ENCODE results near the gene NGB.
"Not testable (repeated sequence)": the region's sequence is repeated elsewhere in the genome, so short reads cannot be mapped to it uniquely, and the experiment has no call there.

The NGB gene

DNA sequence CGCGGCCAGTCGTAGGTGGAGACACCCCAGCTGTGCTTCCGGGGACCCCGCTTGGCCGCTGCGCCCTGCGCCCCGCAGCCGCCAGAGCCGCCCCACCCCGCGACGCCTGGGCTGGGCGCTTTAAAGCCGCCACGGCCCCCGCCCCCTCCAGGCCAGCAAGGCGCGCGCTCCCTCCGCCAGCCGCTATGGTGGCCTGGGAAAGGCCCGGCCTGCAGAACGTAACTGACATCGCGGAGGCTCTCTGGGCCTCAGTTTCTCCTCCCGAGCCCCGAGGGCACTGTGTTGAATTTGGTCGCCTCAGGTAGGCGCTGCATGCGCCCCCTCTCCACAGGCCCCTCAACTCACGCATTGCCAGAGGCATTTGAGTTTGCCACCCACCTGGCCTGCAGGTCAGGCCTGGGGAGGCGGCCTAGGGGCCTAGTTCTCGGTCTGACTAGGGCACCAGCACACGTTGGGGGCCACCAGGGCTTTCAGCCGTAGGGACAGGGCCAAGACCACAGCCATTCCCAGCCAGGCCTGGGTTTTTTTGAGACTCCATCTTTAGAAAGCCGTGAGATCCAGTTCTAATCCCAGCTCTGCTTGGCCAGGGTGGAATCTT is at the start of gene NGB:
TSS of gene NGB (minus strand) at position 94 of the 598 bp plus-strand sequence. CDS start 269 bp downstream, outside the sequence.
- no peak for DNase-seq

GRCh38 chr14:77320238-77320935 is 49.4 kb upstream of the NGB start, which contains the start of gene POMT2:
POMT2 (minus strand) TSS chr14:77320883; CDS start chr14:77320681, 202 bp downstream.
- peak; percentile 65 for DNase-seq

DNA sequence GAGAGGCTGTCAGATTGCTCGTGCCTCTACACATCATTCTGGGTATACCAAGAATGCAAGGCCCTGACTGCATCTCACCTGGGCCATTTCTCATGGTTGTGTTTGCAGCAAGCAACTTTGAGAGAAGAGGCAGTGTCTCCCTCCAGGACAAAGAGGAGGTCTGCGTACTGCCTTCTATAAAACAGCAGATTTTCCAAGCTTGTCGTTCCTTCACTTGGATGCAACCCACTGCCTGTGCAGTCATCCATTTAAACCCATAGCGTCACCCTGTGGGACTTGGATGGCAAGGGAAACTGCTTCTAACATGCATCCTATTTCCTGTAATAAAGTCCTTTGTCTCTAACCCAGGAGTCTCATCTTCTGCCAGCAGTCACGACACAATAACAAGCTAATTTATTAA is 48.4 kb upstream of the NGB start:
- DNase-seq, result no peak

GRCh38 chr14:77318756-77319155 is 47.8 kb upstream of the NGB start:
- DNase-seq, result not testable (repeated sequence)

DNA sequence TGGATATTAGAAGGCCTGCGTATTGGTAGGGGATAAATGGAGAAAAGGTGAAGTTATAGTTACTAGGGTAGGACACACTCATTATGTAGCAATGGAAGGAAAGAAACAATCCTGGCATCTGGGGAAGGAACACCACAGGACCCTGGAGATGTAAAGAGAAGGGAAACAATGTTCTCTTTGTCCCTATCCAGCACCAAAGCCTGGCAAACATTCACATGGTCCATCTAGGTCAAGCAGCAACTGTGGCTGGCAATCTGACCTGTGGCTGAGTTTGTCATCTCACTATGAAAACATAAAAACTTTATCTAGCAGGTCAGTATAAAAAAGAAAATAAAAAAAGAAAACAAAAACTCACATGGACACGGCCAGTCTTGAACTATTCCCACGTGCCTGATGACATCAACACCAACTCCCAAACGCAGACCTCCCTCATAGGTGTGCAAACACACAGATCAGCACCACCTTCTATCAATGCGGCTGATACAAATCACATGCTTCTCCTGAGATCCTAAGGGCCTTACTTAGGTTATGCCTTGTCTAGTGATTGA is 47.1 kb upstream of the NGB start:
- DNase-seq, result no peak

GRCh38 chr14:77316872-77317301 is 45.9 kb upstream of the NGB start:
- DNase-seq, result no peak

GRCh38 chr14:77316195-77316505 is 45.1 kb upstream of the NGB start:
- no peak for DNase-seq

DNA sequence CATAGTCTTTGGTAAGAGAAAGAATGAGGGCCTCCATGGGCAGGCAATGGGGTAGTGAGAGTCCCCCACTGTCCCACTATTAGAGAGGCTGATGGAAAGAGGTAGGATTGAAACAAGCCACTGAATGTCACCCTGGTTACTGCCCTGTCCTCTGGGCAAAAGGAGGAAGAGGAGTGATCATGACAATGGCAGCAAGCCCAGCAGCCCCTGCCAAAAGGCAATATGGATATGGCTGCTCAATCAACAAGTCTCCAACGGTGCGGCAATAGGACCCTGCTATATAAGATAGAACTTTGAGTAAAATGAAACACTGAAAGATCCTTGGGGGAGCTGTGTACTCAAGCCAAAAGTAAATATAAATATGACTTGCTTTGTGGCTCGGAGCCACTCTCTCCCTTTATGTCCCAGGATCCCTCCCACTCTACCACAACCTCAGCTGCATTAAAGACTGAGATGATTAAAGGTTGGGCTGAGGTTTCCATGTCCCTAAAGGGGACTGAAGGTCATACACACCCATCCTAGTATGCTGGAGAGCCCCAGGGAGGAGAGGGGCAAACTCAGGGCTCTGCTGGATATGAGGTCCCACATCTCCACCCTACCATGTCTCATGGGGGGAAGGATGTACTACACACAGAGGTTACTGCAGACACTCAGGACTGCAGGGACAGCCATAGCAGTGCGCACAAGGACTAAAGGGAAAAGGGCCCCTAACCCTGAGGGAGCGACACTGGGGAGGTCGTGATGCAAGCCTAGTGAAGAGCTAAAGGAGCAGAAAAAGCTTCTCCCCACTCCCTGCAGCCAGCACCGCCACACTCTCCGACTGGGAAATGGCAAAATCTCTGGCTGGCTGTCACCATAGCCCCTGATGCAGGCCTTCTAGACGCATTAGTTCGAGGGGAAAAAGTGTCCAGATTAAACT is 43.8 kb upstream of the NGB start:
- no peak for DNase-seq

DNA sequence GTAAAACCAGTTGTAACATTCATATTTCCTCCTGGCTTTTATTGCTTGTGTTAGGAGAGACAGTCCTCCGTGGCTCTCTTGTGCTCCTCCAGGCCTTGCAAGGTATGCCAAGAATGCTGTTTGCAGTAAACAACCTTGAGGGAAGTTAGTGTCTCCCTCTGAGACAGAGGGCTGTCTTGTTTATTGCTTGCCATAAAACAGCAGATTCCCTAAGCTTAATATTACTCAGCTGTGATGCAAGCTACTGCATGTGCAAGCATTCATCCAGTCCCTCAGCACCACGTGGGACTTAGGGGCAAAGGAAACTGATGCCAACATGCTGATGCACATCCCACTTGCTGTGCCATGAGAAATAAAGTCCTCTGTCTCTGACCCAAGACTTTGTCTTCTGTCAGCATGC is 43.0 kb upstream of the NGB start:
- DNase-seq, result no peak

GRCh38 chr14:77313371-77313770 is 42.4 kb upstream of the NGB start:
- no peak for DNase-seq

- DNase-seq, result no peak
These were observed 40.2 kb upstream of the NGB start for GRCh38 chr14:77311217-77311616.

DNA sequence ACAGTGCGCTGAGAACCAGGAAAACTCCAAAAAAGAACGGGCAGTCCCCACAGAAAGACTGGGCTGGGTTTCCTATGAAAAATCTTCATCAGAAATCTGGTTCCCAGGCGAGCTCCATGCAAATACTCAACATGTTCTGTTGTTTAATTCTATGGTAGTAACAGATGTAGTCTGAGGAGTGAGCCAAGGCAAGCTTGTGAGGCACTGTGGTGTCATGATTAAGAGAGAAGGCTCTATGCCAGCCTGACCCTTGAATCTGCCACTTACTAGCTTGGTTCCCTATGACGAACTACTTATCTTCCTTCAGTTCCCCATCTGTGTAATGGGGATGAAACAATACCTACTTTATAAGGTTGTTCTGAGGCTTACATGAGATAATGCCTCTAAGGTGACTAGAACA is 39.0 kb upstream of the NGB start:
- DNase-seq, result no peak

DNA sequence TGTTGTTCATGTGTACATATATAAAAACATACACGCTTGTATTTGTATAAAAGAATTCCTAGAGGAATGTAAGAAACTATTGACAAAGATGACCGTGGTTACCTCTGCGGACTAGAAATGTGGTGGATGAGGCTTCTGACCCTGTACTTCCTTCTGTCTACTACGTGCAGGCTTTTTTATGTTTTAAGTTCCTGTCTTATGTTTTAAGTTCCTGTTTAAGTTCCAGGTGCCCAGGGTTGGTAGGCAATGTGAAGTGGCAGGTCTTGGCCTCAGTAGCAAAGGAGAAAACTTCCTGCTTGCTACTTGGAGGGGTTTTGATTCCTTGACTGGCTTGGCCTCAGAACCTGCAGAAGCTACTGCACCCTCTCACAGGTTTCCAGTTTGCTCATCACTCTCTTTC is 38.1 kb upstream of the NGB start:
- no peak for DNase-seq

DNA sequence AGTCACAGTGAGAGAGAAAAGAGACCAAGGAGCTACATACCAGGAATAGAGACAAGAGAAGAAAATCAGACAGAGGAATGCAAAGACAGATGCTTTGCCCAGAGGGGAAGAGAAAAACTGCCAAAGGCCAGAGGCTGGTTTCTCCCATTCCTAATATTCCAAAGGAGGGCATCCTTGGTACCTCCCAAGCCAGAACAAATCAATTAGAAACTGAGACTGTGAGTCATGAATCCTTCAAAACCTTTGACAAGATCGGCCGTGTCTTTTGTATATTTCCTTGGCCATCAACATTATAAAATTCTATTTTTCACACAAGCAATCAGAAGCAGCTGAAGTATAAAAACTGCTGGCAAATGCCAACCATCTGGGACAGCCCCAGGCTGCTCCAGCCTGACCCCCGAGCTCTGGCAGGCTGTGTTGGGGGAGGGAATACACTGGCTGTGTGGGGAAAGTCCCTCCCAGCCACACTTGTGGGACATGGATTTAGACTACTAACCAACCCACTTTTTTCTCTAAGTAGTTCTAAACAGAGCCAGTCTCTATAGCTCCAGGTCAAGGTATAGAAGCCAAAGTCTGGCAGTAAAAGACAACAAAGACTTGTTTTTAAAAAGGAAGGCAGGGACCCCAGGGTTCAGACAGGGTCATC is 36.0 kb upstream of the NGB start:
- no peak for DNase-seq

DNA sequence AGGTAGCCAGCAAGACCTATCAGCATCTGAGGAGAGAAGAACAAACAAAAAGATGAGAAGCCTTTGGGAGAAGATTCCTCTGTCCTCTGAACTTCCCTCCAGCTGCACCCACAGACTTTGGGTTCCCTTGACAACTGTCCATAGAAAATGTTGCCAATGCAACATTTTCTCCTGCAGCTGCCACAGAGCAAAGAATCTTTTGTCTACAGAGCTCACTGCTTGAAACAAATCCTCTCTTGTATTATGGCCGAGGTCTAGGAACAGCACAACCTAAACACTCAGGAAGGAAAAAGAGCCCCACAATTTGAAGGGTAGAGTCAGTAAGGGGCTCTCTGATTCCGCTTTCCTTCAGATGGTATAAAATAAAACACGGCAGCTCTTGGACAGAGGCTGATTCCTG is 35.4 kb upstream of the NGB start:
- no peak for DNase-seq

DNA sequence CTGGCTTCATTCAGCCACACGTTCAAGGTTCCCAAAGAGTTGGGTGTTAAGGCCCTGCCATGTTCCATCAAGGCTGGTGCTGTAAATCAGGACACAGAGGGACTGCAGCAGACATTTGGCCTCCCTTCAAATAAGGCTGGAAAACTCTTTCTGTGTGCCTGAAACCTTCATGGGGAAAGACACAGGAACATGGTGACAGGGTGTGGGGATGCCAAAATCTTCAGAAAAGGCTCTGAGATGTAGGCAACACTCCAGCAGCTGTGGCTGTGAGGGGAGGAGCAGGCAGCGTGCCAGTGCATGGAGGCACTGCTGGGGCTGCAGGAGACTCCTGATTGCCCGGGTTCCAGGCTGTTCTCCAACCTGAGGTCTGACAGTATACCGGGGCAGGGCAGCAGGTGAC is 34.7 kb upstream of the NGB start:
- no peak for DNase-seq

DNA sequence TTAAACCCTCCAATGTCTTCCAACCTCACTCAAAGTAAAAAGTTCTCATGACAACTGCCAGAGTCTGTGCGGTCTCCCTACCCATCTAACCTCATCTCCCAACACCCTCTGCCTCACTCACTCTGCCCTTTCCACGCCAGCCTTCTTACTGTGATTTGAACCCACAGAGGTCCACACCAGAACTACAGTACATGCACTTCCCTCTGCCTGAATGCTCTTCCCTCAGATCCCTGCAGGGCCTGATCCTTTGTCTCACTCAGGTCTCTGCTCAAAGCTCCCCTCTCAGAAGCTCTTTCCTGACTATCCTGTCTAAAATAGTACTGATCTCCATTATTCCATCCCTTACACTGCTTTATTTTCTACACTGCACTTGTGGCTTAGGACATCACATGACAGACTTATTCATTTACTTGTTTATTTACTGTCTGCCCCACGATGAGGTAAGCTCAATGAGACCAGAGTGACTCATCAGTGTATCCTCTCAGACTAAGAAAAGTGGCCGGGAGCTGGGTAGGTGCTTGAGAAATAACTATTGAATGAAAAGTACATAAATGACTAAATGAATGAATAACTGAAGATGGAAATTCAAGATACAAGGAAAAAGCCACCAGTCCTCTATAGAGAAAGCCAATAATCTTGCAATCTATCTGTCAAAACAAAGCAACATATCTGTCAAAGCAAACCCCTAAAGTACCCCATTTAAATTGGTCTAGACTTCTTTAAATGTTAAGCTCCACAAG is 32.6 kb upstream of the NGB start:
- DNase-seq, result no peak

DNA sequence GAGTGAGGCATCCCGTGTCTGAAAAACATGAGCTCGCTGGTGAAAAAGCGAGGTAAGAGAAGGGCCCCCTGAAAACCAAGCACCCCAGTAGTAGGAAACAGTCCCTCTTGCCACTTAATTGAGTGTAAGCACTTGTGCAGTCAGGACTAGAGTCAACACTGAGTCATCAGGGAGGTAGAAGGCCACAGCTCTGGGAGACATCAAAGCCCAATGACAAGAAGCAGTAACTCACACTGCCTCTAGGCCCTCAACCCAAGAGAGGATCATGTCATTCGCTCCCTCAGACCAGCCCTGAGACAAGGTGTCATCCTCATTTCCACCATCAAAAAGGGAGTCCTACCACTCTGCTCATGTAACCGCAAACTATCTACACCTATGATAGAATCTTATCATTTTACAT is 31.9 kb upstream of the NGB start:
- no peak for DNase-seq

DNA sequence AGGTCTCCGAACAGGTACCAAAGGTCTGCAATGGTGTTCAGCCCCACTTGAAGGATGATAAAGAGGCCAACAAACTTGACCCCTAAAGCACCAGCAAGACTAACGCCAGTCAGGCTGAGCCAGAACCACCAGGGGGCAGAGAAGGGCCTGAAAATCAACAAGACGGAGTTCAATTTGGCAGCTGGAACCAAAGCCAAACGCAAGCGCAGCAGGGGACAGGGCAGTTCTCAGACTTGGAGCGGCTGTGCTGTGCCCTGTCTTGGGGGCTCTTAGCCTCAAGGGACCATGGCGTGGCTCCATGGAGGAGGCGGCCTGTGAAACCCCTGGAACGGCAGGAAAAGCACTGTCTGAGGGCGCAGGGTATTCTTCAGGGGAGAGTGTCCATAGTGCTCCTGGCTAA is 30.1 kb upstream of the NGB start:
- peak; percentile 69 for DNase-seq

DNA sequence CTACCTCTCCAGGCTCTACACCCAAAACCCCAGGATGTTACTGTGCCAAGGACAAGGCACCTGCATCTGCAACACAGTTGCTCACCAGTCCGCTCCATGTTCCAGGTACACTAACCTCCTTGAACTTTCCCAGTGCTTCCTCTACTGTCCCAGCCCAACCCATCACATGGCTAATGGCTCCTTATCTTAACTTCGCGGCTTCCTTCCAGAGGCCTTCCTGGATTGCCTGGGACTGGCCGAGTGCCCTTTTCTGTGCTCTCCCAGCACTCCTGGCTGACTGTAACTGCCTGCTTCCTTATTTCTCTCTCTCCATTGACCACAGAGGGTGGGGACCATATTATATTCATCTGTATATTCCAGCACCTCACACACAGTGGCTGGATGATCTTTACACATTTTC is 28.8 kb upstream of the NGB start:
- no peak for DNase-seq

DNA sequence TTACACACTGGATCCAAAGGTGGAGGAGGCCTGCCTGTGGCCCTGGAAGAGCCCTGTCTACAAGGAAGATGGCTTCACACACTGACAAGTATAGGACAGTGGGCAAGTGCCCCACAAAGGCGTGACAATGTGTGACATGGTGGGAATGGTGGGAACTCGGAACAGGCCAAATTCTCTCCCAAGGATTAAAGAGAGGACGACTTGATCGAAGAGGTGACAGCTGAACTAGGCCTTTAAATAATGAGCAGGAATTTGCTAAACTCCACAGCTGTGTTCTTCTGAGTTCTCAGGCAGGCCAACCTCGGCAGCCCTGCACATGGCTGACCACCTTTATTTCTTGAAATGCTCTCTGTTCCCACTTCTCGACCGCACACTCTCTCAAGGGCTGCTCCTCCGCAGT is 25.9 kb upstream of the NGB start:
- no peak for DNase-seq

GRCh38 chr14:77296155-77296554 is 25.1 kb upstream of the NGB start:
- DNase-seq, result no peak

All from 8988T (cell line).